Osteoblast (primary cell): ENCODE results near the gene GLIPR1. TPM values are rescaled to one million over a fixed set of nuclear protein-coding genes. Genes with fewer than 3 reads are reported as not detected.
"Not testable (repeated sequence)": the region's sequence is repeated elsewhere in the genome, so short reads cannot be mapped to it uniquely, and the experiment has no call there.

Experiments used
- DNase-seq: peaks from one replicate; pipeline ENCODE4 v3.0.0; 2011; ENCODE audit warnings: low spot score, mixed read lengths; ENCODE audit not compliant: insufficient read length; ENCODE audit errors: missing footprints
- H2AFZ ChIP-seq: 2 replicates; pipeline ENCODE4 v1.6.0; 2011; ENCODE audit warnings: mild to moderate bottlenecking, low read length
- H3K27ac ChIP-seq: 2 replicates; pipeline ENCODE4 v1.5.1; 2011; ENCODE audit warnings: mild to moderate bottlenecking, low read depth, low read length, moderate library complexity
- H3K27me3 ChIP-seq: 2 replicates; pipeline ENCODE4 v1.6.0; 2012; ENCODE audit warnings: mild to moderate bottlenecking, control low read depth, inconsistent platforms, low read length, moderate library complexity; ENCODE audit not compliant: insufficient read depth
- H3K36me3 ChIP-seq: 2 replicates; pipeline ENCODE4 v1.5.1; 2011; ENCODE audit warnings: mild to moderate bottlenecking, low read length, control low read depth, moderate library complexity; ENCODE audit not compliant: insufficient read depth
- H3K4me1 ChIP-seq: 2 replicates; pipeline ENCODE4 v1.5.1; 2011; ENCODE audit warnings: mild to moderate bottlenecking, low read length, control low read depth, moderate library complexity; ENCODE audit not compliant: insufficient read depth
- H3K4me2 ChIP-seq: 2 replicates; pipeline ENCODE4 v1.6.0; 2011; ENCODE audit warnings: mild to moderate bottlenecking, low read length; ENCODE audit not compliant: insufficient read depth
- H3K4me3 ChIP-seq: fragments of 200-600 bp; sonication (generic); 3 replicates; pipeline ENCODE4 v1.5.1; 2012; ENCODE audit warnings: mild to moderate bottlenecking, low read length, inconsistent platforms; ENCODE audit not compliant: insufficient read depth
- H3K79me2 ChIP-seq: 2 replicates; pipeline ENCODE4 v1.6.0; 2012; ENCODE audit warnings: mild to moderate bottlenecking, low read length, control low read depth, inconsistent platforms; ENCODE audit not compliant: insufficient read depth
- H3K9me3 ChIP-seq: 2 replicates; pipeline ENCODE4 v1.5.1; 2011; ENCODE audit warnings: low read depth, low read length, control low read depth
- H4K20me1 ChIP-seq: 2 replicates; pipeline ENCODE4 v1.6.0; 2012; ENCODE audit warnings: mild to moderate bottlenecking, low read length, control low read depth; ENCODE audit not compliant: insufficient read depth
- total RNA-seq: library from RNA; depleted of rRNA; stranded (reverse); fragments of >200 nt; gene quantifications from 2 replicates; pipeline ENCODE4 v1.2.3, GENCODE V29; 2012
- TF ChIP-seq, protein P1 (sequence below): IDR thresholded peaks from 2 replicates; pipeline ENCODE4 v1.5.1; 2011; ENCODE audit warnings: mild to moderate bottlenecking, low read depth, low read length, moderate library complexity; ENCODE audit errors: extremely low read depth

The GLIPR1 gene
- total RNA-seq, 1 donor: 83.2 TPM

DNA sequence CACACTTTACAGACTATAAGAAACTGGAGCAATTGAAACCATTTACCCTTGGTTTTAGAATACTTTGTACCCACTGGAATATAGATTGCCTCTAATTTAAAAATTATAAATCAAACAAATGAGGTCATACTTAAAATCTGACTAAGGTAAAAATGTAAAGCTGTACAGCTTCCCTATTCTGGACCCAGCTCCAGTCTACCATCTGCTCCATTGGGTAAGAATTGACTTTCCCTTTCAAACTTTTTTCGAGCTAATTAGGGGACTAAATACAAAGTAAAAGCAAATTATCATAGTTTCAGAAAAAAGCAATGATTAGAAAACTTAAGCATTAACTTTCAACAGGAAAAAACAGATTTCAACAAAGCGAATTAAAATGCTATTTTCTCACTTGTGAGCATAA, 26.5 kb downstream of the GLIPR1 start:
- Histone ChIP-seq H4K20me1 (no peaks in the 10 kb centered on the region), H3K27me3 (no peaks in the 10 kb centered on the region), H3K4me3 (no peak overlapping the region), H3K4me2 (no peak overlapping the region), H3K79me2 (peaks cover 49% of the 10 kb centered on the region), H3K36me3 (peaks cover 44% of the 10 kb centered on the region), H3K9me3 (no peaks in the 10 kb centered on the region), H3K4me1 (peaks cover 20% of the 10 kb centered on the region), H2AFZ (no peak overlapping the region), H3K27ac (peak overlapping the region; percentile 4)
- DNase-seq: no peak
- TF ChIP-seq, protein P1, sequence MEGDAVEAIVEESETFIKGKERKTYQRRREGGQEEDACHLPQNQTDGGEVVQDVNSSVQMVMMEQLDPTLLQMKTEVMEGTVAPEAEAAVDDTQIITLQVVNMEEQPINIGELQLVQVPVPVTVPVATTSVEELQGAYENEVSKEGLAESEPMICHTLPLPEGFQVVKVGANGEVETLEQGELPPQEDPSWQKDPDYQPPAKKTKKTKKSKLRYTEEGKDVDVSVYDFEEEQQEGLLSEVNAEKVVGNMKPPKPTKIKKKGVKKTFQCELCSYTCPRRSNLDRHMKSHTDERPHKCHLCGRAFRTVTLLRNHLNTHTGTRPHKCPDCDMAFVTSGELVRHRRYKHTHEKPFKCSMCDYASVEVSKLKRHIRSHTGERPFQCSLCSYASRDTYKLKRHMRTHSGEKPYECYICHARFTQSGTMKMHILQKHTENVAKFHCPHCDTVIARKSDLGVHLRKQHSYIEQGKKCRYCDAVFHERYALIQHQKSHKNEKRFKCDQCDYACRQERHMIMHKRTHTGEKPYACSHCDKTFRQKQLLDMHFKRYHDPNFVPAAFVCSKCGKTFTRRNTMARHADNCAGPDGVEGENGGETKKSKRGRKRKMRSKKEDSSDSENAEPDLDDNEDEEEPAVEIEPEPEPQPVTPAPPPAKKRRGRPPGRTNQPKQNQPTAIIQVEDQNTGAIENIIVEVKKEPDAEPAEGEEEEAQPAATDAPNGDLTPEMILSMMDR: no peak

DNA sequence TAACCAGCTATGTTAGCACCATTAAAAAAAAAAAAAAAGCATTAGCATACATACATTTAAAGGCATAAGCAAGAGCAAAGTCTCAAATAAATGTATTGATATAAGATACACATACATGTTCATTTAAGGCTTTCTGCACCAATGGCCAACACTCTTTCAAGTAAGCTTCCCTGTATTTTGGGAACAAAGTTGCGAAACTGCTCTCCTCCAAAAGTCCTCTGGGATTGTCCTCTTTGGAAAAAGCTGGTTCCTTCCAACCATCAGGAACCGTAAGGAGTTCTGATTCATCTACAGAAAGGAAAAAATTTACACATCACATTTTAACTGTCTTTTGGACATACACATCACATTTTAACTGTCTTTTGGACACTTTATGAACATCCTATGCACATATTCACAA, 27.6 kb downstream of the GLIPR1 start:
- Histone ChIP-seq H4K20me1 (no peaks in the 10 kb centered on the region), H2AFZ (no peak overlapping the region), H3K27me3 (no peaks in the 10 kb centered on the region), H3K4me1 (peaks cover 20% of the 10 kb centered on the region), H3K4me2 (no peak overlapping the region), H3K9me3 (no peaks in the 10 kb centered on the region), H3K36me3 (peaks cover 34% of the 10 kb centered on the region), H3K79me2 (peaks cover 45% of the 10 kb centered on the region), H3K27ac (peak overlapping the region; percentile 21), H3K4me3 (no peak overlapping the region)
- DNase-seq: no peak
- TF ChIP-seq, protein P1: no peak

DNA sequence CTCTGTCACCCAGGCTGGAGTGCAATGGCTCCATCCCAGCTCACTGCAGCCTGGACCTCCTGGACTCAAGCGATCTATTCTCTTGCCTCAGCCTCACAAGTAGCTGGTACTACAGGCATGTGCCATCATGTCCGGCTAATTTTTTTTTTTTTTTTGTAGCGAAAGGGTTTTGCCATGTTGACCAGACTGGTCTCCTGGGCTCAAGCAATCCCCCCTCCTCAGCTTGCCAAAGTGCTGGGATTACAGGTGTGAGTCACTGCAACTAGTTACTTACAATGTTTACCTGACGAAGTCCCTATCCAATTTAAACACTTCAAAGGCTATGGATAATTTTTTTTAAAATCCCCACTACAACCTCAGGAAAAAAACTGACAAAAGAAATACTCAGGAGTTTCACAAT, 29.1 kb downstream of the GLIPR1 start:
- no peak for DNase-seq
- Histone ChIP-seq H3K36me3 (peaks cover 19% of the 10 kb centered on the region), H3K4me2 (peak overlapping the region; percentile 87), H3K27me3 (no peaks in the 10 kb centered on the region), H3K9me3 (no peaks in the 10 kb centered on the region), H2AFZ (no peak overlapping the region), H3K27ac (peak overlapping the region; percentile 84), H3K4me1 (peaks cover 20% of the 10 kb centered on the region), H3K4me3 (no peak overlapping the region), H4K20me1 (no peaks in the 10 kb centered on the region), H3K79me2 (peaks cover 45% of the 10 kb centered on the region)
- TF ChIP-seq, protein P1: no peak

DNA sequence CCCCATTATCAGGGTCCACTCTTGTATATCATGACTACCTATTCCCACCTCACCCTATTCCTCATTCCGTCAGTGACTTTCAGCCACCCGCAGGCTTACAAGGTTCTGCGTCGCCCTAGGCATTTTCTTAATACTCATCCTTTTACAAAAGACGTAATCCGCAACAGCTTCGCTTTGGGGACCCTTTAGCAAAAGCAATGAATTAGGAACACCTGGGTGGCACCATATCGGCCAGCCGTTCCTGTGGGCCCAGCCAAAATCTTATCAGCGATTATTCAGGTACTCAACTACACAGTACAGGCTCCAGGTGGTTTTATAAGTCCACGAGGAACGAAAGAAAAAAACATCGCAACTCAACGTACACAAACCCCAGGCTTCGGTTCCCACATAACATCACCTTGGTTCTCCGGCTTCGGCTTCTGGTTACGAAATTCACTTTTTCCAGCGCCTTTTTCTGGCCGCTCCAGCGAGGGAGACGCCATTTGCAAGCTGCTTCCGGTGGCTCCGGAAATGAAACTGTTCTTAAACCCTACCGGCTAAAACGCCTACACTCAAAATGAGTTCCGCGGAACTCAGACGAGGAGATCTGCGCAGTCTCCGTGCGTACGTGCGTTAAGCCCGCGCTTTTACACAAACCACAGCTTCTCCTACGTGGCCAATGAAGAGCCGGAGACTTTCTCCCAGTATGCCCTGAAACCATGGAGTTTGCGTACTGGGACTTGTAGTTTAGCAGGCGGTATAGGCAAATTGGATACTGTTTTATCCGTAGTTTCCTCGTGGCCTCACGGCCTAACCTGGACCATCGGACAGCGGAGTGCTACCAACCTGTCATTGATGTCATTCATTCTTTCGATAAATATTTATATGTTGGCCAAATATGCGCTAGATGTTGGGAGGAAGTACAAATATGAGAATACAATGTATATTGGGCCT, 30.8 kb downstream of the GLIPR1 start, which contains the start of gene KRR1:
Gene KRR1 (minus strand): TSS at position 494 of the 933 bp plus-strand sequence. CDS start 12 bp downstream, at position 482.
- H3K36me3 ChIP-seq: peaks cover 4% of the 10 kb centered on the region
- H3K79me2 ChIP-seq: peaks cover 45% of the 10 kb centered on the region
- TF ChIP-seq, protein P1: no peak
- peaks cover 20% of the 10 kb centered on the region for H3K4me1 ChIP-seq
- no peaks in the 10 kb centered on the region for H4K20me1 ChIP-seq
- peak within 1 kb of the TSS; percentile 87 for H3K4me2 ChIP-seq
- peak within 1 kb of the TSS; percentile 85 for H3K4me3 ChIP-seq
- peak within 1 kb of the TSS; percentile 84 for H3K27ac ChIP-seq
- DNase-seq: peak; percentile 83
- no peaks in the 10 kb centered on the region for H3K27me3 ChIP-seq
- H3K9me3 ChIP-seq: no peaks in the 10 kb centered on the region
- peak within 1 kb of the TSS; percentile 85 for H2AFZ ChIP-seq

DNA sequence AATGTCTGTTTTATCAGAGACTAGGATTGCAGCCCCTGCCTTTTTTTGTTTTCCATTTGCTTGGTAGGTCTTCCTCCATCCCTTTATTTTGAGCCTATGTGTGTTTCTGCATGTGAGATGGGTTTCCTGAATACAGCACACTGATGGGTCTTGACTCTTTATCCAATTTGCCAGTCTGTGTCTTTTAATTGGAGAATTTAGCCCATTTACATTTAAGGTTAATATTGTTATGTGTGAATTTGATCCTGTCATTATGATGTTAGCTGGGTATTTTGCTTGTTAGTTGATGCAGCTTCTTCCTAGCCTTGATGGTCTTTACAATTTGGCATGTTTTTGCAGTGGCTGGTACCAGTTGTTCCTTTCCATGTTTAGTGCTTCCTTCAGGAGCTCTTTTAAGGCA, 40.7 kb downstream of the GLIPR1 start:
- not testable (repeated sequence) for H4K20me1 ChIP-seq, H2AFZ ChIP-seq, H3K79me2 ChIP-seq, H3K27me3 ChIP-seq, DNase-seq, H3K4me3 ChIP-seq, H3K4me1 ChIP-seq, H3K4me2 ChIP-seq, H3K36me3 ChIP-seq, H3K9me3 ChIP-seq, H3K27ac ChIP-seq

DNA sequence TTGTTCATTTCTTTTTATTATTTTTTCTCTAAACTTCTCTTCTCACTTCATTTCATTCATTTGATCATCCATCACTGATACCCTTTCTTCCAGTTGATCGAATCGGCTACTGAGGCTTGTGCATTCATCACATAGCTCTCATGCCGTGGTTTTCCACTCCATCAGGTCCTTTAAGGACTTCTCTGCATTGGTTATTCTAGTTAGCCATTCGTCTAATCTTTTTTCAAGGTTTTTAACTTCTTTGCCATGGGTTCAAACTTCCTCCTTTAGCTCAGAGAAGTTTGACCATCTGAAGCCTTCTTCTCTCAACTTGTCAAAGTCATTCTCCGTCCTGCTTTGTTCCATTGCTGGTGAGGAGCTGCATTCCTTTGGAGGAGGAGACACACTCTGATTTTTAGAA, 41.6 kb downstream of the GLIPR1 start:
- not testable (repeated sequence) for H3K79me2 ChIP-seq, H3K4me2 ChIP-seq, H3K9me3 ChIP-seq, H2AFZ ChIP-seq, H3K4me1 ChIP-seq, H3K4me3 ChIP-seq, H4K20me1 ChIP-seq, H3K27ac ChIP-seq, H3K36me3 ChIP-seq, H3K27me3 ChIP-seq, DNase-seq
